Spleen (tissue), 11 donors: ENCODE data around the gene COL27A1. TPM values are rescaled to one million over a fixed set of nuclear protein-coding genes. Genes with fewer than 3 reads are reported as not detected.

Experiments used
- DNase-seq: peaks from one replicate; pipeline ENCODE4 v3.0.0-alpha.2; 2020
- H3K27ac ChIP-seq, 8 donors: fragments of 200-600 bp; sonication (generic) in 7 of 8; 1 replicate in 4 of 8; 2 replicates in 4 of 8; pipeline versions ENCODE4 v1.5.0 to v1.8.0; 2016 to 2021; ENCODE audit warnings: inconsistent platforms in 4 of 8, mild to moderate bottlenecking in 4 of 8, moderate library complexity in 1 of 8
- H3K27me3 ChIP-seq, 7 donors: fragments of 200-600 bp; sonication (generic) in 6 of 7; replicated peaks in 1 of 7; 1 replicate in 4 of 7; 2 replicates in 3 of 7; pipeline versions ENCODE4 v1.5.0 to v1.8.0; 2016 to 2021; ENCODE audit warnings: inconsistent platforms in 3 of 7, mild to moderate bottlenecking in 1 of 7
- H3K36me3 ChIP-seq, 6 donors: fragments of 200-600 bp; sonication (generic) in 5 of 6; 1 replicate in 4 of 6; 2 replicates in 2 of 6; pipeline versions ENCODE4 v1.5.0 to v1.8.0; 2016 to 2021; ENCODE audit warnings: inconsistent platforms in 2 of 6
- H3K4me1 ChIP-seq, 6 donors: fragments of 200-600 bp; sonication (generic) in 5 of 6; 1 replicate in 3 of 6; 2 replicates in 3 of 6; pipeline versions ENCODE4 v1.5.0 to v1.8.0; 2016 to 2021; ENCODE audit warnings: inconsistent platforms in 3 of 6
- H3K4me3 ChIP-seq, 8 donors: fragments of 200-600 bp; sonication (generic) in 7 of 8; 1 replicate in 4 of 8; 2 replicates in 4 of 8; pipeline versions ENCODE4 v1.5.0 to v1.8.0; 2016 to 2021; ENCODE audit warnings: inconsistent platforms in 4 of 8, mild to moderate bottlenecking in 4 of 8, moderate library complexity in 2 of 8
- H3K9me3 ChIP-seq, 8 donors: fragments of 200-600 bp; sonication (generic) in 7 of 8; 1 replicate in 4 of 8; 2 replicates in 4 of 8; pipeline versions ENCODE4 v1.5.0 to v1.8.0; 2016 to 2021; ENCODE audit warnings: inconsistent platforms in 4 of 8
- CTCF ChIP-seq, 11 experiments: fragments of 200-600 bp in 7 of 11; fragments of 450-650 bp in 4 of 11; sonication (generic) in 4 of 11; IDR thresholded peaks in 8 of 11; conservative IDR thresholded peaks in 3 of 11; 1 replicate in 7 of 11; 2 replicates in 4 of 11; pipeline versions ENCODE4 v1.4.0 to v1.8.0; 2016 to 2021; ENCODE audit warnings: antibody characterized with exemption in 11 of 11, inconsistent platforms in 4 of 11, mild to moderate bottlenecking in 1 of 11
- POLR2A ChIP-seq, 3 donors: fragments of 450-650 bp; IDR thresholded peaks; one replicate each; pipeline ENCODE4 v1.5.1; 2017; ENCODE audit warnings: antibody characterized with exemption in 3 of 3, mild to moderate bottlenecking in 1 of 3
- POLR2AphosphoS5 ChIP-seq, 3 donors: sonication (generic); formaldehyde crosslinking; IDR thresholded peaks; one replicate each; pipeline ENCODE4 v1.5.1; 2017; ENCODE audit warnings: antibody characterized with exemption in 3 of 3
- WGBS, 5 donors: extraction: QIAGEN DNeasy Blood & Tissue Kit in 3 of 5; methylation state at CpG; one replicate each; pipeline versions ENCODE4 v1.1.5 to v1.1.7; 2013 to 2018; 5-methylcytosine and 5-hydroxymethylcytosine counted together
- intact Hi-C: fragments of 100-400 bp; cut with DNase I; formaldehyde crosslinking; loops from one replicate; pipeline ENCODE4 v1.15.0; 2023; ENCODE audit warnings: low total_unique reads
- polyA plus RNA-seq, 3 donors: library from polyadenylated mRNA; stranded (reverse); fragments of 200-250 nt; gene quantifications; one replicate each; pipeline ENCODE4 v1.2.1, GENCODE V29; 2013
- total RNA-seq, 7 donors: library from RNA; depleted of rRNA in 3 of 7; stranded (reverse); fragments of >200 nt in 3 of 7; fragmentation: NEBNext Ultra II Directional in 4 of 7; extraction: Animal tissue kit (Norgen Biotek cat#: 25700) in 4 of 7; gene quantifications; one replicate each; pipeline versions ENCODE4 v1.1.0 to v1.2.1, GENCODE V29; 2016 to 2021
- donor health status: healthy with polysubstance abuse.
- donor health status: DM: no; HTN: no; CAD: no; lungs with moderate emphysema.
- donor health status: DM: no; HTN: no; CAD: no.
- donor health status: Bipolar disorder and iron deficiency.
- donor health status: healthy.
- donor health status: DM: no; HTN: no; CAD: no.
- donor health status: DM: yes; HTN: yes; CAD: no.

The COL27A1 gene
- total and polyA plus RNA-seq, 10 donors: 2.1 to 23.4 (median 6.1) TPM

- H3K9me3 ChIP-seq: no peaks in the 10 kb centered on the region
- peak; percentile 92 for DNase-seq
- intact Hi-C loops: loop anchor here (10.0 kb wide), 1 partner anchor 46 kb away; no protein-coding TSS in a partner anchor
- TF ChIP-seq POLR2AphosphoS5 (IDR thresholded peaks at IDR 0.05) (peak; percentile 78 to 84 (median 80)), POLR2A (IDR thresholded peaks at IDR 0.05) (no peak), CTCF (IDR thresholded peaks at IDR 0.05 in 8 of 11, conservative IDR thresholded peaks at IDR 0.05 in 3 of 11) (no peak)
- H3K4me3 ChIP-seq: no peak overlapping the region
- H3K4me1 ChIP-seq: peaks cover 8 to 67% (median 43%) of the 10 kb centered on the region in 6 donors
- H3K27ac ChIP-seq: peak overlapping the region; percentile 27 to 84 (median 60)
- H3K36me3 ChIP-seq: peaks cover 14 to 100% (median 100%) of the 10 kb centered on the region in 6 donors
- no peaks in the 10 kb centered on the region for H3K27me3 ChIP-seq
- WGBS, 5 donors: 13 to 33% (median 23%) methylated on average over 5 to 9 of the region's 9 CpGs
Observed at GRCh38 chr9:114348906-114349482, 193.7 kb downstream of the COL27A1 start.

- no peak overlapping the region for H3K4me3 ChIP-seq
- intact Hi-C loops: loop anchor here (10.0 kb wide), 1 partner anchor 45 kb away; no protein-coding TSS in a partner anchor
- 82 to 89% (median 87%) methylated on average over 10 of the region's 10 CpGs for WGBS, 5 donors
- TF ChIP-seq CTCF (IDR thresholded peaks at IDR 0.05 in 8 of 11, conservative IDR thresholded peaks at IDR 0.05 in 3 of 11) (no peak), POLR2AphosphoS5 (IDR thresholded peaks at IDR 0.05) (peak in 1 of 3 donors; percentile 53), POLR2A (IDR thresholded peaks at IDR 0.05) (no peak)
- peaks cover 8 to 73% (median 43%) of the 10 kb centered on the region in 6 donors for H3K4me1 ChIP-seq
- peaks cover 14 to 100% (median 100%) of the 10 kb centered on the region in 6 donors for H3K36me3 ChIP-seq
- no peaks in the 10 kb centered on the region for H3K9me3 ChIP-seq
- DNase-seq: peak; percentile 54
- H3K27me3 ChIP-seq: no peaks in the 10 kb centered on the region
- peak overlapping the region in 6 of 8 donors; percentile 29 to 84 (median 65) for H3K27ac ChIP-seq
Observed at GRCh38 chr9:114349713-114350480, 194.6 kb downstream of the COL27A1 start.

- Histone ChIP-seq H3K27me3 (no peaks in the 10 kb centered on the region), H3K9me3 (no peaks in the 10 kb centered on the region), H3K27ac (peak overlapping the region in 6 of 8 donors; percentile 10 to 84 (median 65)), H3K4me1 (peaks cover 8 to 82% (median 43%) of the 10 kb centered on the region in 6 donors), H3K4me3 (no peak overlapping the region), H3K36me3 (peaks cover 16 to 100% (median 100%) of the 10 kb centered on the region in 6 donors)
- intact Hi-C loops: no loop called here
- peak; percentile 65 for DNase-seq
- TF ChIP-seq POLR2A (IDR thresholded peaks at IDR 0.05) (no peak), POLR2AphosphoS5 (IDR thresholded peaks at IDR 0.05) (peak in 2 of 3 donors; percentile 15 to 51), CTCF (IDR thresholded peaks at IDR 0.05 in 8 of 11, conservative IDR thresholded peaks at IDR 0.05 in 3 of 11) (no peak)
- 84 to 90% (median 87%) methylated on average over 16 of the region's 16 CpGs for WGBS, 5 donors
Observed at GRCh38 chr9:114350636-114351401, 195.5 kb downstream of the COL27A1 start.
